RWPE2 (cell line): ENCODE data around the gene CNOT4.

Source experiments
- ATAC-seq: fragments of 200-7000 bp; cut with Tn5 transposase; 3 replicates; pipeline ENCODE4 v1.9.1; 2021; ENCODE audit warnings: low read depth
- DNase-seq: peaks from one replicate; pipeline ENCODE4 v3.0.0-alpha.2; 2020; ENCODE audit warnings: low spot score
- H3K27ac ChIP-seq: fragments of 450-650 bp; 2 replicates; pipeline ENCODE4 v1.5.1; 2017; ENCODE audit warnings: mild to moderate bottlenecking; ENCODE audit not compliant: poor library complexity, severe bottlenecking
- H3K27me3 ChIP-seq: fragments of 250-450 bp; sonication (Bioruptor Pico); 2 replicates; pipeline ENCODE4 v1.5.1; 2021; ENCODE audit warnings: mild to moderate bottlenecking, moderate library complexity; ENCODE audit not compliant: insufficient read depth, poor library complexity, severe bottlenecking
- H3K36me3 ChIP-seq: fragments of 250-450 bp; sonication (Bioruptor Pico); 2 replicates; pipeline ENCODE4 v1.5.1; 2020; ENCODE audit warnings: low read depth, mild to moderate bottlenecking, moderate library complexity
- H3K4me1 ChIP-seq: fragments of 250-450 bp; sonication (Bioruptor Pico); 2 replicates; pipeline ENCODE4 v1.5.1; 2021; ENCODE audit warnings: mild to moderate bottlenecking, moderate library complexity; ENCODE audit not compliant: insufficient read depth, poor library complexity, severe bottlenecking
- H3K4me3 ChIP-seq: fragments of 250-450 bp; sonication (Bioruptor Pico); 2 replicates; pipeline ENCODE4 v1.5.1; 2021; ENCODE audit warnings: mild to moderate bottlenecking, moderate library complexity; ENCODE audit not compliant: severe bottlenecking
- H3K9me3 ChIP-seq: fragments of 250-450 bp; sonication (Bioruptor Pico); 2 replicates; pipeline ENCODE4 v1.5.1; 2021; ENCODE audit warnings: mild to moderate bottlenecking, moderate library complexity; ENCODE audit not compliant: severe bottlenecking
- CTCF ChIP-seq: fragments of 450-650 bp; IDR thresholded peaks from one replicate; pipeline ENCODE4 v1.5.1; 2017; ENCODE audit warnings: mild to moderate bottlenecking, moderate library complexity; ENCODE audit not compliant: poor library complexity, severe bottlenecking

Gene CNOT4

DNA sequence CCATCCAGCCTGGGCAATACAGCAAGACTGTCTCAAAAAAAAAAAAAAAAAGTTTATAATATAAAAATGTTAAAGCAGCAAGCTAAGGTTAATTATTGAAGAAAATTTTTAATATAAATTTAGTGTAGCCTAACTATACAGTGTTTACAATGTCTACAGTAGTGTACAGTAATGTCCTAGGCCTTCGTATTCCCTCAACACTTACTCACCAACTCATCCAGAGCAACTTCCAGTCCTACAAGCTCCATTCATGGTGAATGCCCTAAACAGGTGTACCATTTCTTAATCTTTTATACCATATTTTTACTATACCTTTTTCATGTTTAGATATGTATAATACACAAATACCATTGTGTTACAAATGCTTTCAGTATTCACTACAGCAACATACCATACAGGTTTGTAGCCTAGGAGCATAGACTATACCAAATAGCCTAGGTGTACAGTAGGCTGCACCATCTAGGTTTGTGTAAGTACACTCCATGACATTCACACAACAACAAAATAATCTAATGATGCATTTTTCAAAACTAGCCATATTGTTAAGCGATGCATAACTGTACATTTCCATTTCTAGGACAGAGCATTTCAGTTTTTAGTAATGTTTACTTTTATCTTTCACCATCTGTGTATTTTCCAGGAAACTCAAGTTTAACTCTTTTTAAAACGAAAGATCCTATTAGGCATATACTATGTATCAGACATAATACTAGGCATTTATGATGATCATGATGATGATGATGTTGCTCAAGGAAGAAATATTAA lies 43.3 kb downstream of the CNOT4 start:
- no peak for TF ChIP-seq CTCF
- DNase-seq (no peak), ATAC-seq (no peak; the same call in 2 of the 3 replicates)
- Histone ChIP-seq H3K36me3 (no peaks in the 10 kb centered on the region), H3K27me3 (no peaks in the 10 kb centered on the region), H3K9me3 (peaks cover 3% of the 10 kb centered on the region), H3K4me1 (no peaks in the 10 kb centered on the region), H3K4me3 (no peak overlapping the region), H3K27ac (no peak overlapping the region)

GRCh38 chr7:135463908-135464307 lies 46.0 kb downstream of the CNOT4 start:
- DNase-seq (no peak), ATAC-seq (no peak)
- H3K4me3 ChIP-seq = no peak overlapping the region
- no peaks in the 10 kb centered on the region for H3K27me3 ChIP-seq
- H3K9me3 ChIP-seq = no peaks in the 10 kb centered on the region
- no peaks in the 10 kb centered on the region for H3K36me3 ChIP-seq
- no peak for TF ChIP-seq CTCF
- no peak overlapping the region for H3K27ac ChIP-seq
- no peaks in the 10 kb centered on the region for H3K4me1 ChIP-seq

DNA sequence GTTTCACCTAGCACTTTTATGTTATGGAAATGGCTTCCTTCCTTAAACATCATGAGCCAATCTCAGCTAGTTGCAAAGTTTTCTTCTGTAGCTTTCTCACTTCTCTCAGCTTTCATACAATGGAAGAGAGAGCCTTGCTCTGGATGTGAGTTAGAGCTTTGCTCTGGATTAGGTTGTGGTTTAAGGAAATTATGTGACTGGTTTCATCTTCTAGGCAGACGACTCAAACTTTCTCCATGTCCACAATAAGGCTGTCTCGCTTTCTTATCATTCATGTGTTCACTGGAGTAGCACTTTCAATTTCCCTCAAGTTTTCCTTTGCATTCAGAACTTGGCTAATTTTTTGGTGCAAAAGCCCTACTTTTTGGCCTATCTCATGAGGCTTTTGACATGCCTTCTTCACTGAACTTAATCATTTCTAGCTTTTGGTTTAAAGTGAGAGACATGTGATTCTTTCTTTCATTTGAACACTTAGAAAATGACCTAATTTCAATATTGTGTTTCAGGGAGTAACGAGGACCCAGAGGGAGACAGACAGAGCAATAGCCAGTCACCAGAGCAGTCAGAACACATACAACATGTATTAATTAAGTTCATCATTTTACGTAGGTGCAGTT lies 49.8 kb downstream of the CNOT4 start:
- no peaks in the 10 kb centered on the region for H3K4me1 ChIP-seq
- no peak for TF ChIP-seq CTCF
- H3K27me3 ChIP-seq = no peaks in the 10 kb centered on the region
- H3K9me3 ChIP-seq = no peaks in the 10 kb centered on the region
- no peak overlapping the region for H3K4me3 ChIP-seq
- ATAC-seq (no peak), DNase-seq (no peak)
- H3K27ac ChIP-seq = no peak overlapping the region
- H3K36me3 ChIP-seq = no peaks in the 10 kb centered on the region

- H3K27ac ChIP-seq = no peak overlapping the region
- no peaks in the 10 kb centered on the region for H3K36me3 ChIP-seq
- no peaks in the 10 kb centered on the region for H3K27me3 ChIP-seq
- DNase-seq = no peak
- no peak for ATAC-seq
- no peak overlapping the region for H3K4me3 ChIP-seq
- H3K4me1 ChIP-seq = no peaks in the 10 kb centered on the region
- TF ChIP-seq CTCF = no peak
- no peaks in the 10 kb centered on the region for H3K9me3 ChIP-seq
Observed at GRCh38 chr7:135459076-135459475, 50.8 kb downstream of the CNOT4 start.

GRCh38 chr7:135454060-135454459 lies 55.8 kb downstream of the CNOT4 start:
- Histone ChIP-seq H3K27me3 (no peaks in the 10 kb centered on the region), H3K36me3 (no peaks in the 10 kb centered on the region), H3K4me3 (no peak overlapping the region), H3K4me1 (no peaks in the 10 kb centered on the region), H3K27ac (no peak overlapping the region), H3K9me3 (no peaks in the 10 kb centered on the region)
- TF ChIP-seq CTCF = no peak
- DNase-seq (no peak), ATAC-seq (no peak)
